Measurements from ENCODE around the gene DPT. TPM values are rescaled to one million over a fixed set of nuclear protein-coding genes. Genes with fewer than 3 reads are reported as not detected.

DPT gene
- total RNA-seq, 1 experiment from 2014 or later = not detected

GRCh38 chr1:168759077-168759476, 30.1 kb upstream of the DPT start:
- TF ChIP-seq CTCF (conservative IDR thresholded peaks at IDR 0.05) (no peak), EZH2 (IDR thresholded peaks at IDR 0.05; ENCODE audit: low read depth) (no peak)
- Histone ChIP-seq H4K20me1 (ENCODE audit: insufficient read depth) (no peaks in the 10 kb centered on the region), H2AFZ (no peak overlapping the region), H3K27ac (no peak overlapping the region), H3K9me3 (ENCODE audit: insufficient read depth, low read depth) (no peaks in the 10 kb centered on the region), H3K4me3 (no peak overlapping the region), H3K4me2 (no peak overlapping the region), H3K36me3 (ENCODE audit: low read depth) (no peaks in the 10 kb centered on the region), H3K9me2 (ENCODE audit: insufficient read depth) (no peaks in the 10 kb centered on the region), H3F3A (ENCODE audit: insufficient read depth, low read depth) (no peaks in the 10 kb centered on the region), H3K4me1 (replicated peaks; ENCODE audit: insufficient read depth) (no peaks in the 10 kb centered on the region), H3K27me3 (ENCODE audit: insufficient read depth, low read depth) (no peaks in the 10 kb centered on the region), H3K79me2 (ENCODE audit: low read depth) (no peaks in the 10 kb centered on the region)
- ChIA-PET POLR2A (ENCODE audit: unreplicated experiment) (no interaction called here), CTCF (no interaction called here)
- no TSS peak for BruUV-seq (replicated peaks)
- intact Hi-C loops (cut with micrococcal nuclease; ENCODE audit: unreplicated experiment) = no loop called here
- no peak for DNase-seq

DNA sequence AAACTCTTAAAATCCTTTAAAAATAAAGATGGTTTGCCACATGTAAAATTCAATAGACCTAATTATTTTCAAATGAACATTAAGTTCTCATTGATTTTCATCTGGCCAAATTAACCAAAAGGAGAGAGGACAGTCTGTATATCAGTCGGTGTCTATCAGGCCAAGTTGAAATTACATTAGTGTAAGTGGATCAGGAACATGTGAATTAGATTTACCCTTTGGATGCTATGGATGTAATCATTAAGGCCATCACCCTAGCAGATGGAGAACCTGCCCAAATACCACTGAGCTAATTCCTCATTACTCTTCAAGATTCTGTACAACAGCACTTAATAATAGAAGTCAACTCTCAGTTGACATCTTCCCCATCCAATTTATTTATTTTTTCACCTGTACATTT, 29.5 kb upstream of the DPT start:
- Histone ChIP-seq H3K27me3 (ENCODE audit: insufficient read depth, low read depth) (no peaks in the 10 kb centered on the region), H3K79me2 (ENCODE audit: low read depth) (no peaks in the 10 kb centered on the region), H3K36me3 (ENCODE audit: low read depth) (no peaks in the 10 kb centered on the region), H3K4me3 (no peak overlapping the region), H2AFZ (no peak overlapping the region), H3K4me2 (no peak overlapping the region), H3K9me3 (ENCODE audit: insufficient read depth, low read depth) (no peaks in the 10 kb centered on the region), H3K27ac (no peak overlapping the region), H4K20me1 (ENCODE audit: insufficient read depth) (no peaks in the 10 kb centered on the region), H3K4me1 (replicated peaks; ENCODE audit: insufficient read depth) (no peaks in the 10 kb centered on the region), H3K9me2 (ENCODE audit: insufficient read depth) (no peaks in the 10 kb centered on the region), H3F3A (ENCODE audit: insufficient read depth, low read depth) (no peaks in the 10 kb centered on the region)
- ChIA-PET CTCF (no interaction called here), POLR2A (ENCODE audit: unreplicated experiment) (no interaction called here)
- intact Hi-C loops (cut with micrococcal nuclease; ENCODE audit: unreplicated experiment) = no loop called here
- TF ChIP-seq CTCF (conservative IDR thresholded peaks at IDR 0.05) = no peak
- TF ChIP-seq EZH2 (IDR thresholded peaks at IDR 0.05; ENCODE audit: low read depth) = no peak
- no peak for DNase-seq
- BruUV-seq (replicated peaks) = no TSS peak

DNA sequence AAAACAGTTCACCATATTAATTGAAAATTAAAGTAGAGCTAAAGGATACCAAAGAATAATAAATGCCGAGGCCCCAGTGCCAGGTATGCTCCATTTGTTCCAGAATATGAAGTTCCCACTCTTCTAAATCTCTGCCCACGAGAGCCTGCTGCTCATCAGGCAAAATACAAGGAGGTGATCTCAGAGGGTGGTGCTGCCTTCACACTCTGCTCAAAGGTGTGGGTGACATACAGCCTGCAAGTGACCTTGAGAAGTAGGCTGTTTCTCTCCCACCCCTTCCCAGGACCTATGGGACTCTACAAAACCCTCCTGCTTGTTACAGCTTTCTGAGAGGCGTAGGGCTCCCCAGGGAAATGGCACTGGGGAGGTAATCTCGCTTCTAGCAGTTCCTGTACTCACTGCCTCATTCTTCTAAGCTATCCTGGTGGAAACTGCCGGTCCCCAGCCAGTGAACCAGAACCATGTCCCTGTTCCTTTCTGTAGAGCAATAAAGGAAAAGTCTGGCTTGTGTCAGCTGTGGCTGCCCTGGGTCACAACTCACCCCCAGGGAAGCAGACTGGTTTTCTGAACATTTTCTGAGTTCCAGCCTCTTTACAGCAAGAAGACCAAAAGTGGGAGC, 26.9 kb upstream of the DPT start:
- Histone ChIP-seq H3K4me2 (no peak overlapping the region), H3K27me3 (ENCODE audit: insufficient read depth, low read depth) (no peaks in the 10 kb centered on the region), H4K20me1 (ENCODE audit: insufficient read depth) (no peaks in the 10 kb centered on the region), H2AFZ (no peak overlapping the region), H3F3A (ENCODE audit: insufficient read depth, low read depth) (0 out of 2 replicates have a peak, but pooled peaks cover 11% of the 10 kb centered on the region), H3K9me3 (ENCODE audit: insufficient read depth, low read depth) (no peaks in the 10 kb centered on the region), H3K4me3 (no peak overlapping the region), H3K27ac (no peak overlapping the region), H3K79me2 (ENCODE audit: low read depth) (no peaks in the 10 kb centered on the region), H3K36me3 (ENCODE audit: low read depth) (no peaks in the 10 kb centered on the region), H3K9me2 (ENCODE audit: insufficient read depth) (no peaks in the 10 kb centered on the region), H3K4me1 (replicated peaks; ENCODE audit: insufficient read depth) (peaks cover 21% of the 10 kb centered on the region)
- POLR2A ChIA-PET (ENCODE audit: unreplicated experiment) = interaction anchor here (0.7 kb wide), 1 partner anchor 325 kb away, joined by 3 read pairs; no protein-coding TSS in a partner anchor
- no peak for DNase-seq
- TF ChIP-seq CTCF (conservative IDR thresholded peaks at IDR 0.05) = no peak
- TF ChIP-seq EZH2 (IDR thresholded peaks at IDR 0.05; ENCODE audit: low read depth) = no peak
- intact Hi-C loops (cut with micrococcal nuclease; ENCODE audit: unreplicated experiment) = no loop called here
- no TSS peak for BruUV-seq (replicated peaks)
- CTCF ChIA-PET = no interaction called here
